DMS53 treated with DMSO at 0.1 percent for 48 hours (cell line): Measurements from ENCODE around the gene TARS2.

ENCODE experiments used
- DNase-seq: peaks from one replicate; lab custom pipeline; 2025; ENCODE audit not compliant: unreplicated experiment; lab: John Stamatoyannopoulos, UW

Gene TARS2

DNA sequence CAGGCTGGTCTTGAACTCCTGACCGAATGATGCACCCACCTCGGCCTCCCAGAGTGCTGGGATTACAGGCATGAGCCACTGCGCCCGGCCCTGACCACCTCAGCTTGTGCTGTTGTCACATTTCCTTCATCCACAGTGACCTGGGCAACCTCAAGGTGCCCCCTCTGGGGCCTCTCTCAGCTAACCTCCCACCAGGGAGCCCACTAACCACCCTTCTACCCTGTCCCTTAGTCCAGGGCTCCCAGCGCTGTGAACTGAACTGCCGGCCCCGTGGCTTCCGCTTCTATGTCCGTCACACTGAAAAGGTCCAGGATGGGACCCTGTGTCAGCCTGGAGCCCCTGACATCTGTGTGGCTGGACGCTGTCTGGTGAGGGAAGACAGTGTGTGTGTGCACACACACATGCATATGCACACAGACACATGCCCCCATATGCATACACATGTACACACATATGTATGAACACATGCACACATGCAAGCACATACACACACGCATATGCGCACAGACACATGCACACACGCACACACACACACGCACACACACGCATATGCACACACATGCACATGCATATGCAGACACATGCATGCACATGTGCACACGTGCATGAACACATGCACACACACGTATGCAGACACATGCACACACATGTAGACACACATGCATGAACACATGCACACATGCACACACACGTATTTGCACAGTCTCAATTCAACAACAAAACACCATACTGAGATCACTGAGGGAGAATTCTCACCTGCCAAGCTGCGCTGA is 68.2 kb downstream of the TARS2 start:
- no peak for DNase-seq

- no peak for DNase-seq
Measured at GRCh38 chr1:150555971-150556865, 69.0 kb downstream of the TARS2 start.

DNA sequence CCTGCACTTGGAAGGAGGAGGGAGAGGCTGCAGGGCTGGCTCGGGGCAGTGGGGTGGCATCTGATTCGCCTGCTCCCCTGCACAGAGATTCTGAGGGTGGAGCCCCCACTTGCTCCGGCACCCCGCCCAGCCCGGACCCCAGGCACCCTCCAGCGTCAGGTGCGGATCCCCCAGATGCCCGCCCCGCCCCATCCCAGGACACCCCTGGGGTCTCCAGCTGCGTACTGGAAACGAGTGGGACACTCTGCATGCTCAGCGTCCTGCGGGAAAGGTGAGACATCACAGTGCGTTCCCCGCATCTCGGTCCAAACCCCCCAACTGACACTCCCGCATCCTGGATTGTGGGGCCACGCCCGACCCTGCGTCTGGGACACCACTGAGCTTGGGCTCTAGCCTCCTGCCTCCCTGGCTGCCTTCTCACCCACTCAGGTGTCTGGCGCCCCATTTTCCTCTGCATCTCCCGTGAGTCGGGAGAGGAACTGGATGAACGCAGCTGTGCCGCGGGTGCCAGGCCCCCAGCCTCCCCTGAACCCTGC is 69.9 kb downstream of the TARS2 start:
- no peak for DNase-seq
